Ureter (tissue), 1 donor: ENCODE results near the gene FIS1. TPM values are rescaled to one million over a fixed set of nuclear protein-coding genes. Genes with fewer than 3 reads are reported as not detected.
"Not testable (repeated sequence)": the region's sequence is repeated elsewhere in the genome, so short reads cannot be mapped to it uniquely, and the experiment has no call there.

ENCODE experiments used
- DNase-seq: peaks from one replicate; pipeline ENCODE4 v3.0.0-alpha.2; 2020; ENCODE audit warnings: low spot score
- total RNA-seq: library from RNA; stranded (reverse); gene quantifications from one replicate; pipeline ENCODE4 v1.2.4, GENCODE V29; 2023
- donor health status: DM: yes; HTN: yes; CAD: no.

FIS1 gene
- total RNA-seq, 1 donor from 2014 or later = 159 TPM

GRCh38 chr7:101258243-101258731, 13.4 kb upstream of the FIS1 start:
- no peak for DNase-seq

- no peak for DNase-seq
Measured at GRCh38 chr7:101255796-101256195, 10.9 kb upstream of the FIS1 start.

- not testable (repeated sequence) for DNase-seq
Measured at GRCh38 chr7:101253199-101253598, 8.3 kb upstream of the FIS1 start.

- DNase-seq = peak; percentile 97
Measured at GRCh38 chr7:101251871-101252659, 7.2 kb upstream of the FIS1 start.

- DNase-seq = no peak
Measured at GRCh38 chr7:101250324-101250723, 5.4 kb upstream of the FIS1 start.

GRCh38 chr7:101248276-101248675, 3.4 kb upstream of the FIS1 start:
- DNase-seq = no peak

- no peak for DNase-seq
Measured at GRCh38 chr7:101245147-101245668, 327 bp upstream of the FIS1 start.

- no peak for DNase-seq
Measured at GRCh38 chr7:101243646-101244374, 1.1 kb downstream of the FIS1 start.

- no peak for DNase-seq
Measured at GRCh38 chr7:101241443-101242349, 3.2 kb downstream of the FIS1 start.

- no peak for DNase-seq
Measured at GRCh38 chr7:101241015-101241363, 3.9 kb downstream of the FIS1 start.

DNA sequence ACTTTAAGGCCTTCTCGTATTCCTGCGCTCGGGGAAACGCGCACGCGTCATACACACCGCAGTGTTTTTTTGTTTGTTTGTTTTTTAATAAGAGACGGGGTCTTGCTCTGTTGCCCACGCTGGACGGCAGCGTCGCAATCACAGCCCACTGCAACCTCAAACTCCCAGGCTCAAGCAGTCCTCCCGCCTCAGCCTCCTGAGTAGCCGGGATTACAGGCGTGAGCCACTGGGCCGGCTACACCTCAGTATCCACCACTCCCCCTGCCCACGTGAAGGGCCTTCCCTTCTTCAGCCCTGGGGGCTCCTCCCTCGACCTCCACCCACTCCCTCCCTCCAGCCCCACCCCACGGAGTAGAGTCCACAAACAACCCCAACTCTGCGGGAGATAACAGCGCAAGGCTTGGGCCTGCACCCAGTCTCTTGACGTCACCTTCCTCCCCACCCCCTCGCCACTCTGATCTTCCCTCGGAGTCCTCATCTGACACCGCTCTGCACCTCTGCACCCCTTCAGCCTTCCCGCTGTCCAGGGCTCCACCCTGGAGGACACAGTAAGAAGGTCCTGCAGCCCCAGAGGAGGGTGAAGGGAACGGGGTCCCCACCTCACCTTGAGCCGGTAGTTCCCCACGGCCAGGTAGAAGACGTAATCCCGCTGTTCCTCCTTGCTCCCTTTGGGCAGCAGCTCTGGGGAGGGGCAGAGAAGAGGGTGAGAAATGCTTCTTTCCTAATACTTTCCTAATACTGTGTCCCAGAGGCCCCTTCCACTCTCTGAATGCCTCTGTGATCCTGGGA, 4.5 kb downstream of the FIS1 start:
- no peak for DNase-seq

GRCh38 chr7:101239951-101240220, 5.0 kb downstream of the FIS1 start:
- DNase-seq = no peak

DNA sequence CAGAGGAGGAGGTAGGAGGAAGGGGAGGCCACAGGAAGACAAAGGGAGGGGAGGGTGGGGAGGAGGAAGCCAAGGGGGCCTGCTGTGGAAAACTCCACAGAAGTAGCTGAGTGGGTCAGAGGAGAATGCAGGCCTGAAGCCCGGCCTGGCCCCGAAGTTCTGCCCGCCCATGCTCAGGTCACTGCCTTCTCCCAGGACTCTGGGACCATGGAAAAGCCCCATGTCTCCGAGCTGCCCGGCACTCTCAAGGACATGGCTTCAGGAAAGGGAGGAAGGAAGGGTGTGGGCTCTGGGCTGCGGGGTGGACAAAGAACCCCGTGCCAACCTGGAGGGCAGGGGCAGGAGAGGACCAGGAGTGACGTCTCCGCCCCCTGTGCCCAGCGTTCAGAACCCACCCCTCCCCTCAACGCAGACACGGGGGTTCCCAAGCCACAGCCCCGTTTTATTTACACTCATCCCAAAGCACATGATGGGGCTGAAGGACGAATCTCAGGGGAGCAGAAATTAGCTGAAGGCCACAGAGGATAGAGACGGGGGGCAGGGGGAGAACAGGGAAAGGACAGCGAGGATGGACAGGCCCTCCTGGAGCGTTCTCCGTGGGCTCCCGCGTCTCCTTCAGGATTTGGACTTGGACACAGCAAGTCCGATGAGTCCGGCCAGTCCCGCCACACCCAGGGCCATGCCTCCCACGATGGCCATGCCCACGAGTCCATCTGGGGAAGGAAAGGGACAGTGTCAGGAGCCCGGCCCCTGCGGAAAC, 5.5 kb downstream of the FIS1 start:
- no peak for DNase-seq

DNA sequence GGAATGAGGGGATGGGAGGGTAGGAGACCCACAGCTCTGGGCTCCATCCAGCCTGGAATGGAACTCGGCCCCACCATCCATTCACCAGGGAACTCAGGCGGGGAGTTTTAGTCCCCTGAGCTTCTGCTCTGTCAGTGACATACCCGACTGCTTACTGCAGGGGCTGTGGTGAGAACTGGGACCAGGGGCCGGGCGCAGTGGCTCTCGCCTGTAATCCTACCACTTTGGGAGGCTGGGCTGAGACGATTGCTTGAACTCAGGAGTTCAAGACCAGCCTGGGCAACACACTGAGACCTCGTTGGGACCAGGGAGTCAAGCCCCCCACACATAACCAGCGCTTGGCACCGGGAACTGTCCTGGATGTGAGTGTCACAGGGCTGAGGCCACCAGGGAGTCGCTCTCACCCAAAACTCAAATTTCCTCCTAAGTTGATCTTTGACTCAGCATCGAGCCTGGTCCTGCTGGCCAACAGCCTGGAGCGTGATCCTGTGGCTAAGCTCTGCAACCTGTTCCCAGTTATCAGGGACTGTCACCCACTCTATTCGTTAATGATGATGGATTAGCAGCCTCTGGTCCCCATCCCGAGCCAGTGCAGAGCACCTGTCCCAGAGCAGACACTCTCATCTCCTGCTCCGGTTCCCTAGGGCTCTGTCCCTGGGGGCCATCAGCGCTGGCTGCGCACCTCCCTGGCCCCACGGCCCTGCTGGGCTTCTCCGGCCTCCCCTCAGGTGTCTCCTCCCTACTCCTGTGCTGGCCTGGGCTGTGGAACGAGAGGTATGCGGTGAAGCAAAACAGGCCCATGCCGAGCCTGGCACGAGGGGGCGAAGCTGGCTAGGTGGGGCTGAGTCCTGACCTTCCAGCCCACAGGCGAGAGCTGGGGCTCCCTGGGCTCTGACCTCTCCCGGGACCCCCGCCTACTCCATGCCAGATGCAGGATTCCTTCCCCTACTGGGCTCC, 6.4 kb downstream of the FIS1 start:
- DNase-seq = no peak

DNA sequence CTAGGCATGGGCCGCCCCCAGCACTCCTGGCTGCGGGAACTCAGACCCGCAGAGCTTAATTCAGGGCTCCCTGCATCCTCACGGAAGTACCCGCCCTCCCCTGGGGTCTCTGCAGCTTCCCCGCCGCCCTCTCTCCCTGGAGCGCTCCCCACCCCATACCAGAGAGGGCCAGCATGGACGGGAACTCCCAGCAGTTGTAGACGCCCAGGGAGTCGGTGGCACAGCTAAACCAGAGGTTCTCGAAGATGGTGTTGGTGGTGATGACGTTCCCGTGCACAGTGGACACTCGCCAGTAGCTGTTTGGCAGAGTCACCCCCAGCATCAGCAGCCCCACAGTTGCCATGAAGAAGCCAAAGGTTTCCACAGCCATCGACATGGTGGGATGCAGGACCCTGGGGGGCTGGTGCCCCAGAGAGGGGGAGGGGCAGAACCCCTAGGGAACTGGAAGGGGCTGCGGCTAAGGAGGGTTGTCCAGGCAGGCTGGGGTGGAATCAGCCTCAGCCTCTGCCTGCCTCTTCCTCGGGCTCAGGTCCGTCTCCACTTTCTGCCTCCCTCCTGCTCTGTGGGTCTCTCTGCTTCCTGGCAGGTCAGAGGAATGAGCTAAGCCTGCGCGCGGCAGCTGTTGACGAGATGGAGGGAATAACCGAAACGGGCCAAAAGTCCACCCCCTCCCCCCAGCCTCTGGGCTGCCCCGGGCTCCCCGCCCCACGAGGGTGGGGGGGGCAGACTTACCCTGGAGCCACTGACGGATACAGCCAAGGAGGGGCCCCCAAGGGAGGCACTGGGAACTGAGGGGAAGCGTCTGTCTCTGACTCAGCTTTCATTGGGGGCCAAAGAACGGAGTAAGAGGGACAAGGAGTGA, 7.4 kb downstream of the FIS1 start, which contains the start of gene CLDN15:
Gene CLDN15, minus strand, starts transcription at position 597 of the 862 bp plus-strand sequence. Its CDS starts 221 bp downstream, at position 376.
- no peak for DNase-seq

GRCh38 chr7:101236292-101236835, 8.5 kb downstream of the FIS1 start:
- no peak for DNase-seq

- no peak for DNase-seq
Measured at GRCh38 chr7:101235522-101235921, 9.4 kb downstream of the FIS1 start.

DNA sequence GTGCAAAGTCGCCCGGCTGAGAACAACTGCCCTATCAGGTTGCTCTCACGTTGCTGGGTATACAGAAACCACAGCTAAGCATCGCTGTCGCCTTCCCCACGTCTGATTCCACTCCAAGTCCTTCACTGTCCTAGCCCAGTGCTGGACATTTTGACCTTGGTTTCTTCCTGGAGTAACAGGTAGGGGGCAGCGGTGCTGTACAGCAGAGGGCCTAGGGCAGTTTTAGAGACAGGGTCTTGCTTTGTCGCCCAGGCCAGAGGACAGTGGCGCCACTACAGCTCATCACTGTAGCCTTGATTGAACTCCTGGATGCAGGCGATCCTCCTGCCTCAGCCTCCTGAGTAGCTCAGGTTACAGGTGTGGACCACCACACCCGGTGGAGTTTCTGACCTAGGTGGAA, 9.8 kb downstream of the FIS1 start:
- no peak for DNase-seq
